ENCODE results near the gene KRT3. TPM values are rescaled to one million over a fixed set of nuclear protein-coding genes. Genes with fewer than 3 reads are reported as not detected.

The KRT3 gene
- not detected for polyA plus RNA-seq (2012; ENCODE audit: missing spikeins)

DNA sequence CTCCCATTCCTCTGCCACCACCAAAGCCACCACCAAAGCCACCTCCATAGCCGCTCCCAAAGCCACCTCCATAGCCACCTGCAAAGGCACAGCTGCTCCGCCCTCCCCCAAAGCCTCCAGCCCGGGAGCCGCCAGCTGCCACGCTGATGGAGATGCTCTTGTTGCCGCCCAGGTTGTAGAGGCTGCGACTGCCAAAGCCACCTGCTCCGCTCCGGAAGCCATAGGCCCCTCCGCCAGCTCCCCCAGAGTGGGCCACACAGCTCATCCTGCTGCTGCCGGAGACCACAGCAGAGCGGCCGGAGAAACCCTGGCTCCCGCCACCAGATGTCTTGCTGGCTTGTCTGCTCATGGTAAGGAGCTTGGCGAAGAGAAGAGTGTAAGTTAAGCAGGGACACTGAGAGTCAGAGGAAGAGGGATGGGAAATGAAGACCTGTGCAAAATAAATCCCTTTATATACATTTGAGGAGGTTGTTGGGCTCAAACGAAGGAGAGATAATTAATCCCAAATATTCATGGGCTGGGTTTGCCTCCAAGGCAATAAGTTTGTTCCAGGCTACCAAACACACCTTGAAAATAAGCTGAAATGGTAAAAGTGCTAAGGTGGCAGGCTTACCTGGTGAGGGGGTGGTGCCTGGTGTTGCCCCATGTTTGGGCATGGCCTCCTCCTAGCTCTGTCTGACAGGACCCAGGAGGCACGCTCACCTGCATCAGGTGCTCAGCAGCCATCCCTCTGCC lies at the start of gene KRT3:
KRT3 (minus strand) TSS at position 424 of the 735 bp plus-strand sequence; CDS start at position 349, 75 bp downstream.
- DNase-seq (ENCODE audit: insufficient read length) (no peak), FAIRE-seq (no peak)
- no peak for TF ChIP-seq POLR2AphosphoS5 (IDR thresholded peaks at IDR 0.05; ENCODE audit: low read depth, low read length)
- TF ChIP-seq TAF1 (IDR thresholded peaks at IDR 0.05; ENCODE audit: borderline replicate concordance, low read depth, low read length): no peak
- TF ChIP-seq POLR2A (IDR thresholded peaks at IDR 0.05; ENCODE audit: low read depth, low read length): no peak

- no peak for DNase-seq (ENCODE audit: insufficient read length)
- no peak for FAIRE-seq
- TF ChIP-seq POLR2AphosphoS5 (IDR thresholded peaks at IDR 0.05; ENCODE audit: low read depth, low read length): no peak
- no peak for TF ChIP-seq POLR2A (IDR thresholded peaks at IDR 0.05; ENCODE audit: low read depth, low read length)
- TF ChIP-seq TAF1 (IDR thresholded peaks at IDR 0.05; ENCODE audit: borderline replicate concordance, low read depth, low read length): no peak
Measured at GRCh38 chr12:52844386-52844785, 48.5 kb upstream of the KRT3 start.

GRCh38 chr12:52839436-52840105 lies 43.7 kb upstream of the KRT3 start:
- DNase-seq (ENCODE audit: insufficient read length): no peak
- TF ChIP-seq POLR2A (IDR thresholded peaks at IDR 0.05; ENCODE audit: low read depth, low read length) (no peak), TAF1 (IDR thresholded peaks at IDR 0.05; ENCODE audit: borderline replicate concordance, low read depth, low read length) (no peak), POLR2AphosphoS5 (IDR thresholded peaks at IDR 0.05; ENCODE audit: low read depth, low read length) (no peak)
- no peak for FAIRE-seq

DNA sequence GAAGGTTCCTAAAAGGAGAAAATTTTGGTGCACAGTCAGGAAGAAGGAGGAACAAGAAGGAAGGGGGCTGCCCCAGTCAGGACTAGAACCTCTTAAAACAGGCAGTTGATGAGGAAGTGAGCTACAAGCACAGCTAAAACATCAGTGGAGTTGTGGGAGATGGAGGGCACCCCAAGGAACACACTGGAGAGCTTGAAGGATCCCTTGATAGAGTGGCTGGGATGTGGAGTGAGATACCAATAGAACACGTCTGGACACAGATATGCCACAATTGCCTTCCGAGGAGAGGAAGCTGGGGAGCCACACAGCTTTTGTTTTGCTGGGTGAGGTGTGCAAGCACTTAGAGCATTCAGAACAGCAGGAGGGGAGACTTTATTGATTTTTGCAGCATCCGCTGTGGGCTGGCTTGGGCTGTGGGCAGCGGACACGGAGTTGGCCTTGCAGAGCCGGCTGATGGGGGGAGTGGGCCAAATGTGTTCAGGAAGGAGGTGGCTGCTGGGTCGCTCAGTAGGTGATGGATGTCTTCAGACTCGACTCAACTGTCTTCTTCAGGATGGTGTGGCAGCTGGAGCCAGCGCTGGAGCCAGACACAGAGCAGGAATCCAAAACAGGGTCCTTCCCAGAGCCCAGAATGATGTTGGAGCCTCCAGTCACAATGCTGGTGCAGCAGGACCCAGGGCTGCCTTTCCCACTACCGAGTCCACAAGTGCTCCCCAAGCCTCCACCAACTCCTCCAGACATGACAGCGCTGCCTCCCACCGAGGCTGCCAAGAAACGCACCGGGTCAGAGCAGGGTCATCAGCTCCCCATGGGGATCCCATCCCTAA lies 42.9 kb upstream of the KRT3 start:
- TF ChIP-seq POLR2AphosphoS5 (IDR thresholded peaks at IDR 0.05; ENCODE audit: low read depth, low read length) (no peak), POLR2A (IDR thresholded peaks at IDR 0.05; ENCODE audit: low read depth, low read length) (no peak), TAF1 (IDR thresholded peaks at IDR 0.05; ENCODE audit: borderline replicate concordance, low read depth, low read length) (no peak)
- no peak for FAIRE-seq

GRCh38 chr12:52837781-52838608 lies 42.1 kb upstream of the KRT3 start:
- DNase-seq (ENCODE audit: insufficient read length): no peak
- no peak for FAIRE-seq

More for the DNA sequence above, 42.9 kb upstream of the KRT3 start:
- no peak for DNase-seq (ENCODE audit: insufficient read length)

DNA sequence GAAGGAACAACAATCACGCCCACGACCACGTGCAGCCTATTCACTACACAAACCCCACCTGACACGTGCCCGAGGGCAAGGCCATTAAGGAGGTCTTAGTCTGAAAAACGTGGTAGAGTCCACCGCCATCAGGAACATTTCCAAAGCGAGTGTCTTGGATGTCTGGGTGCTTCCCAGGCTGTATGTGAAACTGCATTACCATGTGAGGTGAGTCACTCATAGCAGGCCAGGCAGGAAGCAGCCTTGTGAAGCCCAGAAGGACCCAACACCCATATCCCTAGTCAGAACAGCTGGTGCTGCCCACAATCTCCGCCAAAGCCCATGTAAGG lies 41.5 kb upstream of the KRT3 start:
- TF ChIP-seq TAF1 (IDR thresholded peaks at IDR 0.05; ENCODE audit: borderline replicate concordance, low read depth, low read length) (no peak), POLR2AphosphoS5 (IDR thresholded peaks at IDR 0.05; ENCODE audit: low read depth, low read length) (no peak), POLR2A (IDR thresholded peaks at IDR 0.05; ENCODE audit: low read depth, low read length) (no peak)
- FAIRE-seq (no peak), DNase-seq (ENCODE audit: insufficient read length) (no peak)

More at GRCh38 chr12:52837781-52838608, 42.1 kb upstream of the KRT3 start:
- TF ChIP-seq POLR2AphosphoS5 (IDR thresholded peaks at IDR 0.05; ENCODE audit: low read depth, low read length): no peak
- TF ChIP-seq TAF1 (IDR thresholded peaks at IDR 0.05; ENCODE audit: borderline replicate concordance, low read depth, low read length): no peak
- no peak for TF ChIP-seq POLR2A (IDR thresholded peaks at IDR 0.05; ENCODE audit: low read depth, low read length)

DNA sequence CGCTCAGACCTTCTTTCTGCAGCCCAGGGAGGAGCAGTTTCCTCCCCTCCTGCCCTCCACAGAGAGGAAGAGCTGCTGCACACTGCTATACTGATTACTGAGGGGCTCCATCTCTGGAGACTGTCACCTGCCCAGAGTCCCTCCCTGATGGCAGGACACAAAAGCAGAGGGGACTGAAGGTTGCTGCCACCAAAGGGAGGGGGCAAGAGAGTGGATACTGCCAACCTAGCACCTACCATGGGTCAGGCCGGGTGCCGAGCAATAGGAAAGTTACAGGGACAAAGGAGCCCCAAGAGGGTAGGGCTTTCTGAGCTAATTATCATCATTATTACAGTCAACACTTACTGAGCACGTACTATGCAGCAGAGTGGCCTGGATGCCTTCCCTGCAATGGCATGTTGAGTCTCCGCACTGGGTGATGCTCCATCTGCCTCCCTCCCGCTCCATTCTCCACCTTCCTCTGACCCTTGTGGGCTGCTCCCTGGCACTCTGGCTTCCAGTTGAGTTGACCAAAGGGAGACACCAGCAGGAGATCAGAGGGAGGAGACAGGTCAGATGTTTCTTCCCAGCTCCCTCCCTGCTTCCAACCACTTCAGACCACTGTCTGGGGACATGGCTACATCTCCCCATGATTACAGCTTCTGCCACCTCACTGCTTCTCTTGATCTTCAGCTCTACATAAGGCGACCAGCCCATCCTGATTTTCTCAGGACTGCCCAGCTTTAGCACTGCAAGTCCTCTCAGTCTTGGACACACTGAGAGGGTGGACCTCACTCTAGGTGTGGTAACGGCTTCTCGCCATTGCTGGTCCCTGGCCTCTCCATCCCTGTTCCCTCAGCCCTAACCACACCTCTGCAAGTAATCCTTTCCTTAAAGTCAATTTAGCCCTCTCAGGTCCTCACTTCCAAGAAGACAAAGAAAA lies 40.8 kb upstream of the KRT3 start:
- DNase-seq (ENCODE audit: insufficient read length) (no peak), FAIRE-seq (no peak)
- TF ChIP-seq POLR2A (IDR thresholded peaks at IDR 0.05; ENCODE audit: low read depth, low read length): no peak
- TF ChIP-seq POLR2AphosphoS5 (IDR thresholded peaks at IDR 0.05; ENCODE audit: low read depth, low read length): no peak
- no peak for TF ChIP-seq TAF1 (IDR thresholded peaks at IDR 0.05; ENCODE audit: borderline replicate concordance, low read depth, low read length)

- FAIRE-seq: no peak
- DNase-seq (ENCODE audit: insufficient read length): no peak
Measured at GRCh38 chr12:52836042-52836466, 40.1 kb upstream of the KRT3 start.

GRCh38 chr12:52835271-52836041 lies 39.5 kb upstream of the KRT3 start:
- TF ChIP-seq POLR2AphosphoS5 (IDR thresholded peaks at IDR 0.05; ENCODE audit: low read depth, low read length) (no peak), TAF1 (IDR thresholded peaks at IDR 0.05; ENCODE audit: borderline replicate concordance, low read depth, low read length) (no peak), POLR2A (IDR thresholded peaks at IDR 0.05; ENCODE audit: low read depth, low read length) (no peak)
- FAIRE-seq: no peak
- DNase-seq (ENCODE audit: insufficient read length): no peak

More at GRCh38 chr12:52836042-52836466, 40.1 kb upstream of the KRT3 start:
- TF ChIP-seq POLR2A (IDR thresholded peaks at IDR 0.05; ENCODE audit: low read depth, low read length) (no peak), TAF1 (IDR thresholded peaks at IDR 0.05; ENCODE audit: borderline replicate concordance, low read depth, low read length) (no peak), POLR2AphosphoS5 (IDR thresholded peaks at IDR 0.05; ENCODE audit: low read depth, low read length) (no peak)
